Nucleus accumbens (tissue), 56 donors: Measurements from ENCODE around the gene ZRANB3.
A peak's percentile ranks its signal among the peaks of the same experiment; 100 is the strongest.

ENCODE experiments used
- DNase-seq, 56 donors: peaks; one replicate each; lab custom pipeline; 2025; lab: John Stamatoyannopoulos, UW

Gene ZRANB3

DNA sequence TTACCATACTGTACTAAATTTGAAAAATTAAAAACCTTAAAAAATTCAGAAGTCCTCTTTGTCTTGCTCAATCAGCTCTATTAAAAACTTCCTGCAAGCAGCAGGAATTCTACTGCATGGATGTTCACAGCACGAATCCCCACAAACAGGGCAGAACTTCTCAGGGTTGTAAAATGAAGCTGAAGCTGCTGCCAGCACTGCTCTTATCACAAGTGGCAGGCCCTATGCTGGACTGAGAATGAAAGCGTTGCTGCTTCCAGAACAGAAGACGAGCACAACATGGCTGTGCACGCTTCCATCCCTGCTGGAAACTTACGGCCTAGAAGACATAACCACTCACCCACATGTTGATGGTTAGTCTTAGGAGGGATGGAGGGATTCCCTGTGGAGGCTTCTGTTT, 345.0 kb downstream of the ZRANB3 start:
- no peak for DNase-seq

DNA sequence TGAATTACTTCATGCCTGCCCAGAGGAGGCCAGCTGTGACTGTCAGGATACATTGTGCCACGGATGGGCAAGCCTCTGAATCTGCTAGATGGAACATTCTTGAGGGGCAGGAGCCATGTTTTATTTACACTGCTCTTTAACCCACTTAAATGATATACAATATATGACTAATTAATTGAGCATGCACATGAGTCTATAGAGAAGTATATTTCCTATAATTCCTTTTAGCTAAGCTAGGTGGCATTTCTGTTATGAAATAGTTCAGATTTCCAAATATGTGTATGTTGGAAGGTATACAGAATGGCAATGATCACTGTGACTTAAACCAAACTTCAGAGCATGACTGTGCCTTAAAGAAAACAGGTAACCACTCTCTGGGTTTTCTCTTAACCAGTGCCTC, 347.2 kb downstream of the ZRANB3 start:
- DNase-seq, result no peak

GRCh38 chr2:135182601-135183000, 348.4 kb downstream of the ZRANB3 start:
- no peak for DNase-seq

DNA sequence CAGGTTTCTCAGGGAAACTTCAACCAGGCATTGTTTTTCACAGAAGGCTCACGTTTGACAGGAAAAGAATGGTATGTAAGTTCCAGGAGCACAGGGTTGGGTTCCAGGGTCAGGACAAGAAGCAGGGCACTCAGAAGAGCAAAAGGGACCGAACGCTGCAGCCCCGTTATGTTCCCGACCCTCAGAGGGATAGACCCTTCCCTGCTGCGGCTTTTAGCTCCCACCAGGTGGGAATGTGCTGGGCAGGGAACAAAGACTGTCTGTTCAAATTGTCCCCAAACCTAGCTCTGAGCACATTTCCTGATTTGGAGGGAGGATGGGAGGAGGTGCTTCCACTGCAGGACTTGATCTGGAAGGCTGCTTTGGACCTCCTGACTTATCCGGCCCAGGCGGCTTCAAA, 348.8 kb downstream of the ZRANB3 start:
- DNase-seq, result no peak

GRCh38 chr2:135179689-135180088, 351.3 kb downstream of the ZRANB3 start:
- no peak for DNase-seq

DNA sequence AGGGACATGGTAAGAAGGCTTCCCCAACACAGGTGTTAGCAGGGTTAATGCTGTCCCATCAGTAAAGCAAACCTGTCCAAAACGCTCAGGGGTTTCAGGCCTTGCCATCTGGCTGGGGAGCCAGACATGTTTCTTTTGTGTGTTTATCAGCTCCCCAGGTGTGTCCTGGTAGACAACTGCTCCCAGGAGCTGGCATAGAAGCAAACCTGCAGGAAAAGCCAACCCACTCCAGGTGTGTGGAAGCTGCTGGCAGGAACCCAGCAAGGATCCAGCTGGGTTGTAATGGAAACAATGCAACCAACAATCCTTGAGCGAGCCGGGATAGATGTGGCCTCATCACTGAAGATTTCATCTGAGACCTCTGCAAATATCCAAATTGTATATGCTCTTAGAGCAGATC, 355.8 kb downstream of the ZRANB3 start:
- no peak for DNase-seq

GRCh38 chr2:135174810-135175093, 356.3 kb downstream of the ZRANB3 start:
- DNase-seq, result peak in 1 of 56 donors; percentile 1

GRCh38 chr2:135174049-135174809, 356.8 kb downstream of the ZRANB3 start:
- no peak for DNase-seq

DNA sequence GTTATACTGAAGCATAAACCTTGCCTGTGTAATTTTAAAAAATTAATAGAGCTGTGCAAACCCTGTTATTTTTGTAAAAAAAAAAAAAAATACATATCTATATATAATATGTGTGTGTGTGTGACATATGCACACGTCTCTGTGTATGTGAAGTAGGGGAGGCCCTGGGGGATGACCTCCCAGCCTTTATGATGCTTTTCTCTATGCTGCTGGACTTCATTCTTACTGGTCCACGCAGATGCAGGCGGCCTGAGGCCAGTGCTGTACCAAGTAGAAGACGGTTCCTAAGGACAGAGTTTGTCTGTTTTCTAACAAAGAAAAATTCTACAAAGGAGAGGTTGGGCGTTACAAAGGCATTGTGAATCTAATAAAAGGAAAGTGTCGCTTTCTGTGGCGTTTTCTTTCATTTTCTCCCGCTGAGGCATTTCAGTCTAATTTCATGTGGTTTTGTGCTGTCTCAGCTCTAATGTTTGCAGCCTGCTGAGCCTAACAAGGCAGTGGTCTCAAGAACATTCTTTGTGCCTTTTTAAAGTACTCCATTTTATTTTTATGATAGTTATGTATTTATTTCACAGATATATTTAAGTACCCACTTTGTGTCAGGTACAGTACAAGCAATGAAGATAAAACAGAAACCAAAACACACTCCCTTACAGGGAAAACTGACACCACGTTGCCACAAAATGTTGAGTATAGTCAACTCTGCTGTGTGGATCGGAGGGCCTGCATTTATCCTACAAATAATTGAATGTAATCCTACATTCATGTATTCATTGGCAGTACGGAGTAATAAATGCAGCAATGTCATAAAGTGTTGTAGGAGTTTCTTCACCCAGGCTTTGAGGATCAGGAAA, 360.9 kb downstream of the ZRANB3 start:
- no peak for DNase-seq

DNA sequence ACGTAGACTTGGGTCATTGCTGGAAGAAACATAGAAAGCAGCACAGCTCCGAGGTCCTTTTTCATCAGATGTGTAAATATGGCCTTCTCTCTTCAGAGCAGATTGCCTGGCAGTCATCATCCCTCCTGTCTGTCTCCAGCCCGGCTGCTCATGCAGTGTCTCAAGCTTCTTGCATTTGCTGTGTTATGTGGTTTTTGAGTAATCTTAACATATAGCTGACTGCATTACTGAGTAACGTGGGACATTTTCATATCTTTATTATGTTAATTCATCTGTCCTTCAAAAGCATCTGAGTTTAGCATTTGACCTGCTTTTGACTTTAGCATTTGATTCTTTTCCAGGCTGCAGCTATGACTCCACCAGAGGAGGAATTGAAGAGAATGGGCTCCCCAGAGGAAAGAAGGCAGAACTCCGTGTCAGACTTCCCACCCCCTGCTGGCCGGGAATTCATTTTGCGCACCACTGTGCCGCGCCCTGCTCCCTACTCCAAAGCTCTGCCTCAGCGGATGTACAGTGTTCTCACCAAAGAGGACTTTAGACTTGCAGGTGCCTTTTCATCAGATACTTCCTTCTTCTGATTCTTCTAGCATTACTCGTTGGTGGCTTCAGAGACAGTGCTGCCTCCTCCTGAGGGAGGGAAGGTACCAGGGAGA, 362.7 kb downstream of the ZRANB3 start:
- no peak for DNase-seq

GRCh38 chr2:135167273-135167672, 363.7 kb downstream of the ZRANB3 start:
- no peak for DNase-seq

DNA sequence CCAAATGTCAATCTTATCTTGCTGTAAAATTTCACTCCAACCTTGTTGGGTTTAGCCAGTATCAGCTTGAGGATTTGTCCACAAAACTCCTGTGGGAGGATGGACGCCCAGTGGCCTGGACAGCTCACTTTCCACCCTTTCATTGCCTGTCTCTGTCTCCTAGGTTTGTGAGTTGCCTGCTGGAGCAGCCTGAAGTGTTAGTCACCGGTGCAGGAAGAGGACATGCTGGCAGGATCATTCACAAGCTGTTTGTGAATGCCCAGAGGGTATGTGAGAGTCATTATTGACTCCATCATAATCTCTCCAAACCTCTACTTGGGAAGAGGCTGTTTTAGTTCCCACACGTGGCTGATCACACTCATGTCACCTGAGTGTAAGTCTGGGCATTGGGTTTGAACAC, 366.6 kb downstream of the ZRANB3 start:
- no peak for DNase-seq

DNA sequence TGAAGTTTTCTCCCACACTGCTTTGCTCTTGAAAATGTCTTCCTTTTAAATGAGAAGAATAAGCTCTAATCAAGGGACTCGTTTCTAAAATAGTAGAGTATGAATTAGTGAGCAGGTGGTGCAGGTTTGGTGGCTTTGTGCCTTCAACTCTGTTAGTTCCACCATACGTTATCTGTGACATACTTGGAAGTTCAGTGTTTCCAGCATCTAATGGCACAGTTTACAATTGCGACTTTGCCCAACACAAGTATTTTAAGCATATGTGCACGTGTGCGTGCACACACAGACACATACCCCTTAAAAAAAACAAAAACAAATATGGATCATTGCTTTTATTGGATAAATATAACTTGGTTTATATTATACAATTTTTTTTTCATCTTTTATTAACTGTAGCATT, 367.1 kb downstream of the ZRANB3 start:
- DNase-seq, result no peak

DNA sequence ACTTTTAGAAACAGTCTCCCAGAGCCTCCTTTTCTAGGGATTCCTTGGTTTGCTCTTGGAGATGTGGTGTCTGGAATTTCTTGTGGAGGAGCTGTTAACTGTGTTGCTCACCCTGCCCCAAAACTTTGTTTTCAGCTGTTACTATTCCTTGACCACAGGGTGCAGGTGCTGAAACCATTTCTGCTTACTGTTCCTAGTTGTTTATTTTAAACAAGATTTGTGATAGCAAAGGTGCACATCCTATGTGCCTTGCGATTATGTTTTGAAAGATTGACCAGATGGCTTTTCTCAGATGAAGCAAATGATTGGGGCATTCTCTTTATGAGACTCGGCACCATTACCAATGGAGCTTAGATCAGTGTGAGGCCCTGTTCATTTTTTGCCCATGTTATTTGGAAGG, 367.7 kb downstream of the ZRANB3 start:
- no peak for DNase-seq

- no peak for DNase-seq
These were observed 368.2 kb downstream of the ZRANB3 start for GRCh38 chr2:135162786-135163185.

GRCh38 chr2:135162377-135162776, 368.6 kb downstream of the ZRANB3 start:
- DNase-seq, result no peak

GRCh38 chr2:135159191-135159590, 371.8 kb downstream of the ZRANB3 start:
- DNase-seq, result no peak

DNA sequence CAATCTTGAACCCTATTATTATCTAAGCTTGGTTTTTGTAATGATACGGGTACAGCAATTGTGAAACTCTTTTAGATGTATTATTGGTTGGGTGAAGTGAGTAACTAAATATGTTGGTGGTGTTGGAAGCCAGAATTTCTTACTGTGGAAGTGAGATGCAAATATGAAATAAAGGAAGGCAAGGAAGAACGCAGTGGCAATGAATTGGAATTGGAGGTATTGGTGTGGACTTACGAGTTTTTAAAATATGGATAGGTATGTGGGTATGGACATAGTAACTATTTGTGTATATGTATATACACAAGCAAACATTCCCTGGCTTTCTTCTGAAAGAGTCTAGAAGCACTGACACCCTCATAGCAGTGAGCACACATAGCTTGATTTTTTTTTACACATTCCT, 373.2 kb downstream of the ZRANB3 start:
- DNase-seq, result no peak

DNA sequence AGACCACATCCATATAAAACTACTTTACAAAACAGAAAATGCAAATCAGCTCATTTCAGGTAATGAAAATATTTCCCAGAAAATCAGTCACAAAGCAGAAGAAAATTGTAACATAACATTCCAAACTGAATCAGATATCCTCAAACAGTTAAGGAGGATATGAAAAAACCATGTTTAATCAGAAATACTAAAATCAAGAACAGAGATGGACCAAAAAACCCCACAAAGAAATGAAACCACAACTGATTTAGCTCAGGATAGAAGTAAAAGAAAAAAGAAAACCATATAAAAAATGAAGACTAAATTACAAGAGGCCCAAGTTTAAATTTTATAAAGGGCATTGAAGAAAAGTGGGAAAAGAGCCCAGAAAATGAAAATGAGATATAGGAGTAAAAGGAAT, 376.1 kb downstream of the ZRANB3 start:
- no peak for DNase-seq

GRCh38 chr2:135152361-135152760, 378.7 kb downstream of the ZRANB3 start:
- no peak for DNase-seq

DNA sequence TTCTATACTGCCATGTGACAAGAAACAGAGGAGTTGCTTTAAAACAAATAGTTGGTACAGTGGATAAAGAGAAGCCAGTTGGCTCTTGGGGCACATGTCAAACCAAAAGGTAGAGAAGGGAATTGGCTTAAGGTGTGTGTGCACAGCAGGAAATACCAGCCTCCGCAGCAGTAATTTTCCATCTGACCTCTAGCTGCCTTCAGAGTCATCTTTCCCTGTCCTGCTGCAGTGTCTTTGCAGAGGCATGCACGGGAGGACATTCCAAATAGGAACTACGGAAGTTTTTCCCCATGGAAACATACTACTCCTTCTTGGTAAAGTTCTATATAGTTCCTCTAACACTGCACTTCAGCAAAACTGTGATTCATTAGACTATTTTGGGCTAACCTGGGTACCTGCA, 379.4 kb downstream of the ZRANB3 start:
- no peak for DNase-seq

DNA sequence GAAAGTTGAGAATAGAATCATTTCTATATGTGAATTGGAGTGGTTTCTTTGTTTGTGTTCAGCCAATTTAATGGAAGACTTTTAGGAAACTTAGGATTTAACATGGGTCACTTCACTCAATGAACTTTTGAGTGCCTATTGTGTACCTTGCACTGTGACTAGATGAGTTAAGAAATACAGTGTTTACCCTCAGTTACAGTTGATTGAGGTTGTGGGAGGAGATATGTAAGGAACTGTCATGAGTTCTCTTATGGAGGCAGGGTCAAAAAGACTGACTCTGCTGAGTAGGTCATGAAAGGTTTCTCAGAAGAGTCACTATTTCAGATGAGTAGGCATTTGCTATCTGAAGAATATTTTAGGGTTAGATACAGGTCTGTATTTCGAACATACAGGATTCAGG, 380.3 kb downstream of the ZRANB3 start:
- DNase-seq, result no peak
